Stimulated activated naive B cell treated with anti-CD40 and anti-IgM and Interleukin-4, amounts not matched to agents 10 μg/mL and 1 μg/mL and 100 μg/mL, for 72 hours (primary cell): ENCODE results near the gene HBP1.
"Not testable (repeated sequence)": the region's sequence is repeated elsewhere in the genome, so short reads cannot be mapped to it uniquely, and the experiment has no call there.

Experiments
- ATAC-seq, 2 donors: fragments of 150-1000 bp; cut with Tn5 transposase; replicated peaks; 2 replicates each; pipeline ENCODE4 v1.10.0; 2021; ENCODE audit warnings: moderate library complexity in 1 of 2
- DNase-seq: peaks from one replicate; pipeline ENCODE4 v3.0.0; 2021
- H3K27ac Mint-ChIP-seq: one replicate; pipeline ENCODE4 v1.8.0; 2022; ENCODE audit warnings: mild to moderate bottlenecking, mixed read lengths
- H3K27me3 Mint-ChIP-seq, 2 donors: one replicate each; pipeline ENCODE4 v1.8.0; 2022; ENCODE audit warnings: mixed read lengths in 2 of 2
- H3K36me3 Mint-ChIP-seq, 2 donors: one replicate each; pipeline ENCODE4 v1.8.0; 2022; ENCODE audit warnings: mixed read lengths in 2 of 2, mild to moderate bottlenecking in 1 of 2
- H3K4me1 Mint-ChIP-seq, 2 donors: one replicate each; pipeline ENCODE4 v1.8.0; 2022; ENCODE audit warnings: mixed read lengths in 2 of 2, mild to moderate bottlenecking in 1 of 2
- H3K4me3 Mint-ChIP-seq, 2 donors: one replicate each; pipeline ENCODE4 v1.8.0; 2022; ENCODE audit warnings: mild to moderate bottlenecking in 2 of 2, mixed read lengths in 2 of 2, moderate library complexity in 1 of 2
- H3K9me3 Mint-ChIP-seq, 2 donors: one replicate each; pipeline ENCODE4 v1.8.0; 2022; ENCODE audit warnings: mixed read lengths in 2 of 2, mild to moderate bottlenecking in 1 of 2

The HBP1 gene

DNA sequence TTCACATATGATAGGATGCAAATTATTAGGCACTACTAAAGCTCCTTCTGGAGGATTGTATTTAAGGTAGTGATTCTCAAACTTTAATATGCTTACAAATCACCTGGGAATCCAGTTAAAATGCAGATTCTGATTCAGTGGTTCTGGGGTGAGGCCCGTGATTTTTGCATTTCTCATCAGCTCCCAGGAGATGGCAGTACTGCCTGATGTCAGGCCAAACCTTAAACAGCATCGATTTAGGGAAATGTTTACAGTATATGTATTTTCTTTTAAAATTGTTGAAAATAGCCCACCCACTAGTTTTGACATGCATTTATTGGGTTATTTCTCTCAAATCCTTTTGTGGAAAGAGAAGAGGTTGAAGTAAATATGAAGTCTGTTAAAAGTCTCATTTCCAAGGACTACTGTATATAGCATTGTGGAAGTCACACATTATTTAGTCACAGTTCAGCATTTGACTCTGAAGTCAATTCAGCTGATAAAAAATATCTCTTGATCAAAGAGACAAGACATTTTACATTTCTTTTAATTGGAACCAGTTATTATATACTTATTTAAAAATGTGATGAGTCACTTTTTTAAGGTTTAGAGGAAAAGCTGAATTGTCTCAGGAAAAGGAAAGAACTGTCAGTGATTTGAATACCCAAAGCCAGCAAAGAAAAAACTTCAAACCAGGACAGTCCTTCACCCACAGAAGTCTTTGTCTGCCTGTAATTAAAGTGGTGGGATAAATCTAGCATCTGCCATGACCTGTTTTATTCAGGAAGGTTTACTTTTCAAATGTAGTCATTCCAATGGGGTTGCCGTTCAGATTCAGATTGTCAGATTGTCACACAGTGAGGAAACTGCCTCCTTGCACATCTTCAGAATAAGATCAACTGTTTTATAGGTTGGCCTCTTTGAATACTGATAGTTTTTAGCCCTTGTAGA, 21.1 kb upstream of the HBP1 start:
- peak; percentile 75 to 78 for ATAC-seq
- Mint-ChIP-seq H3K4me3 (no peak overlapping the region), H3K27ac (no peak overlapping the region), H3K27me3 (no peaks in the 10 kb centered on the region), H3K4me1 (no peaks in the 10 kb centered on the region), H3K9me3 (no peaks in the 10 kb centered on the region), H3K36me3 (no peaks in the 10 kb centered on the region)
- no peak for DNase-seq

DNA sequence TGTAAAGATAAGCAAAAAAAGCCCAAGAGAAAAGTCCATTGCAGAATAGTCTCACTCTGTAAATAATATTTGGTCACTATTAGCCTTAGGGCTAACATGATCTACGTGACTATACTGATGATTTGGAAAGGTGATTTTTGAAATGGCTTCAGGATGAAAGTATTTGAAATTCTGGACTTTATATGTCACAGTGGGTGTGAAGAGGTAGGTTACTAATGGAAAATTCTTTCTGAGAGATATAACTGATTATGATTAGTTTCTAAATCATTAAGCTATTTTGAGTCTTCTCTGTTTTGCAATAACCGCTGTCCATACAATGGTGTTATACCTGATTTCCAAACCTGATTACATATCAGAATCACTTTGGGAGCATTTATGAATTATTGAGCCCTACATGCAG, 20.1 kb upstream of the HBP1 start:
- no peak overlapping the region for H3K27ac Mint-ChIP-seq
- no peaks in the 10 kb centered on the region for H3K9me3 Mint-ChIP-seq
- DNase-seq (no peak), ATAC-seq (no peak)
- H3K4me3 Mint-ChIP-seq = no peak overlapping the region
- H3K4me1 Mint-ChIP-seq = no peaks in the 10 kb centered on the region
- H3K27me3 Mint-ChIP-seq = no peaks in the 10 kb centered on the region
- no peaks in the 10 kb centered on the region for H3K36me3 Mint-ChIP-seq

DNA sequence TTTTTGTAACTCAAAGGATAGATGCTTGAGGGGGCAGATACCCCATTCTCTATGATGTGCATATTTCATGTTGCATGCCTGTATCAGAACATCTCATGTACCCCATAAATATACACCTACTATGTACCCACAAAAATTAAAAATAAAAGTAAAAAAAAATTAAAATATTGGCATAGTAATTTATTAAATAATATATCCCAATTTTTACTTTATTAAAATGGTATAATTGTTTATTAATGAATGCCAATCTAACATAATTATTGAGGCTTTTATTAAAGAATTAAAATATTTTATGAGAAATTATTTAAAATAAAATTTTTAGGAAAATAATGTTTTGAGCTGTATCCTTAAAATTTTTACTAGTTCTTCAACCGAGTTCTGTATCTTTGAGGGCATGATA, 18.9 kb upstream of the HBP1 start:
- DNase-seq (no peak), ATAC-seq (no peak)
- H3K27me3 Mint-ChIP-seq = no peaks in the 10 kb centered on the region
- no peaks in the 10 kb centered on the region for H3K9me3 Mint-ChIP-seq
- H3K4me1 Mint-ChIP-seq = no peaks in the 10 kb centered on the region
- H3K4me3 Mint-ChIP-seq = no peak overlapping the region
- no peaks in the 10 kb centered on the region for H3K36me3 Mint-ChIP-seq
- H3K27ac Mint-ChIP-seq = no peak overlapping the region

DNA sequence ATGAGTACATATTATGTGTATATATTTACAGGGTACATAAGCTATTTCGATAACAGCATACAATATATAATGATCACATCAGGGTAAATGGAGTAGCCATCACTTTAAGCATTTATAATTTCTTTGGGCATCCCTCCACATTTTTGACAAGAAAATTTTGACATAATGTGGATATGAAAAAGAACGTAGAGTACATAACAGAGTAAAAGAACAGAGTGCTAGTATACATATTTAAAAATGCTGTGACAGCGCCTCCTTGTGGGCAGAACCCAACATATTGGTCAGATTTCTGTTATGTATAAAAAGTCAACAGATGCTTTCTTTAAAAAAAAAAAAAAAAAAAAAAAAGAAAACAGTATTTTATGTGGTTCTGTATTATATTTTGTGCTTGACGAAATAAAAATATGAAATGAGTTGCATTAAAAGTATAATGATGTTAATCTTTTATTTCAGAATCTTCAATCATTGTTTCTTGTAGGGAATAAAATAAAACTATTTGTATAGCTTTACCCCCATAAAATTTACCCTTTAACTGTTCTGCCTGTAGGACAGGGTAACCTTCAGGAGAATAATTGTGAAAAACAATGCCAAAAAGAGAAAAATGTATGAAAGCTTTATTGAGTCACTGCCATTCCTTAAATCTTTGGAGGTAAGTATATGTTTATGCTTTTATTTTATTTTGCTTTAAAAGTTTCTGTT, 18.3 kb upstream of the HBP1 start:
- ATAC-seq (peak; percentile 75 to 80), DNase-seq (peak; percentile 35)
- Mint-ChIP-seq H3K27ac (no peak overlapping the region), H3K36me3 (no peaks in the 10 kb centered on the region), H3K4me3 (no peak overlapping the region), H3K4me1 (no peaks in the 10 kb centered on the region), H3K9me3 (no peaks in the 10 kb centered on the region), H3K27me3 (no peaks in the 10 kb centered on the region)

DNA sequence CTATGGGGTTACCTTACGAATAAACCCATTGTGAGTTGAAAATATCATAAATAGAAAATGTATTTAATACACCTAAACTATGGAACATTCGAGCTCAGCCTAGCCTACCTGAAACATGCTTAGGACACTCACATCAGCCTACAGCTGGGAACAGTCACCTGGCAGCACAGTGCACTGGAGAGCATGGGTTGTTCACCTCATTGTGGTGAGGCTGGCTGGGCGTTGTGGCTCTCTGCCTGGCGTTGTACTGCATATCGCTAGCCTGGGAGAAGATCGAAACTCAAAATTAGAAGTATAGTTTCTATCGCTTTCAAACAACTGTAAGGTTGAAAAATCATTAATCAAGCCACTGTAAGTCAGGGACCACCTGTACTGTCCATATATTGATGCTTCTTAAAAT, 17.3 kb upstream of the HBP1 start:
- ATAC-seq (no peak), DNase-seq (no peak)
- H3K36me3 Mint-ChIP-seq = no peaks in the 10 kb centered on the region

DNA sequence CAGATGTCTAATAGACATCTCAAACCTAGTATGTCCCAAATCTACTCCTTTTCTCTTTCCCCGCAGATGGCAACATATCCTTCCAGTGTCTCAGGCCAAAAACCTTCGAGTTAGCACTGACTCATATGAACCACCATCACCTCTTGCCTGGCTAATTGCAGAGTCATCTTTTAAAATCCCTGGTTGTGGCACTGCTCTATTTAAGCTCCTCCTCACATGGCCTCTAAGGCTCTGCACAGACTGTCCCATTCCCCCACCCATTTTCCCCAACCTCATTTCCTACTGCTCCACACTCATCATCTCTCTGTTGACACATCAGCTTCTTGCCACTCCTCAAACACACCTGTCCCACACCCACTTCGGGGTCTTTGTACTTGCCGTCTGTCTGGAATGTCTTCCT, 16.8 kb upstream of the HBP1 start:
- Mint-ChIP-seq H3K27ac (no peak overlapping the region), H3K36me3 (no peaks in the 10 kb centered on the region), H3K4me3 (no peak overlapping the region), H3K9me3 (no peaks in the 10 kb centered on the region), H3K4me1 (no peaks in the 10 kb centered on the region), H3K27me3 (no peaks in the 10 kb centered on the region)
- no peak for DNase-seq
- ATAC-seq = no peak

More for the DNA sequence above, 17.3 kb upstream of the HBP1 start:
- H3K27ac Mint-ChIP-seq = no peak overlapping the region
- H3K27me3 Mint-ChIP-seq = no peaks in the 10 kb centered on the region
- no peaks in the 10 kb centered on the region for H3K9me3 Mint-ChIP-seq
- H3K4me1 Mint-ChIP-seq = no peaks in the 10 kb centered on the region
- no peak overlapping the region for H3K4me3 Mint-ChIP-seq

DNA sequence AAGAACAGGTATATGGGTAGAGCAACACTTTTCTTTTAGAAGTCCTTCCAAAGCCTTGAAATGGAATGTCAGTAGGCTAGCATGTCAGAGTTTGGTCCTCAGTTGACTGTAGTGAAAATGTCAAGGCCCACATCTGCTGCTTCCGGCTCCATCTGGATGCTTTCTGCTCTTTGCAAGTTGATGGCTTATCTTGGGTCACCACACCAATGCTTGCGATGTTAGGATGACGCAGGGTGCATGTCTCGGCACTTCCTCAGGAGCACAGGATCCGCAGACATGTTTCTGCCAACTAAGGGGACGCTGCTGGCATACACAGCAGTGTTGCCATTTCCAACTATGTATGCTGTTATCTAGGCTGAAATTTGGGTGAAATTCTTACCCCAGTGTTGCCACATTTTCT, 14.0 kb upstream of the HBP1 start:
- ATAC-seq = no peak
- Mint-ChIP-seq H3K36me3 (no peaks in the 10 kb centered on the region), H3K27ac (no peak overlapping the region), H3K4me1 (no peaks in the 10 kb centered on the region), H3K4me3 (no peak overlapping the region), H3K27me3 (no peaks in the 10 kb centered on the region), H3K9me3 (no peaks in the 10 kb centered on the region)
- no peak for DNase-seq

DNA sequence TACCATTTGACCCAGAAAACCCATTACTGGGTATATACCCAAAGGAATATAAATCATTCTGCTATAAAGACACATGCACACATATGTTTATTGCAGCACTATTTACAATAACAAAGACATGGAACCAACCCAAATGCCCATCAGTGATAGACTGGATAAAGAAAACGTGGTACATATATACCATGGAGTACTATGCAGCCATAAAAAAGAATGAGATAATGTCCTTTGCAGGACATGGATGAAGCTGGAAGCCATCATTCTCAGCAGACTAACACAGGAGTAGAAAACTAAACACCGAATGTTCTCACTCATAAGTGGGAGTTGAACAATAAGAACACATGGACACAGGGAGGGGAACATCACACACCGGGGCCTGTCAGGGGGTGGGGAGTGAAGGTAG, 13.1 kb upstream of the HBP1 start:
- H3K9me3 Mint-ChIP-seq, DNase-seq, H3K4me1 Mint-ChIP-seq, H3K4me3 Mint-ChIP-seq, H3K27ac Mint-ChIP-seq, H3K36me3 Mint-ChIP-seq, ATAC-seq, H3K27me3 Mint-ChIP-seq: not testable (repeated sequence)

DNA sequence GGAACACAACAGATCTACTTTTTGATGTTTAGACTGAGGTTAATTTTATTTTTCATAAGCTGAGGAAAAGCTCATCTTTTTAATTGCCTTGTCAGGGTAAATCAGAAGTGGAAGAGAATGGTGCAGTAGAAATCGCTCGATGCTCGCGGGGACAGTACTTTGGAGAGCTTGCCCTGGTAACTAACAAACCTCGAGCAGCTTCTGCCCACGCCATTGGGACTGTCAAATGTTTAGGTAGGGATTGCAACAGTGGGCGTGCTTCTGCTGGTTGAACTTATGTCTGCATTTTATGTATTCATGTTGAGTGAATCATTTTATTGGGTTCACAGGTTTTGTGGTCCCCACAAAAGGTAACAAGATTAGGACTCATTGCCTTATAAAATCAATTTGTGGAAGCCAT, 11.7 kb upstream of the HBP1 start:
- Mint-ChIP-seq H3K4me1 (no peaks in the 10 kb centered on the region), H3K4me3 (no peak overlapping the region), H3K36me3 (no peaks in the 10 kb centered on the region), H3K27ac (no peak overlapping the region), H3K9me3 (no peaks in the 10 kb centered on the region), H3K27me3 (no peaks in the 10 kb centered on the region)
- DNase-seq (no peak), ATAC-seq (no peak)

DNA sequence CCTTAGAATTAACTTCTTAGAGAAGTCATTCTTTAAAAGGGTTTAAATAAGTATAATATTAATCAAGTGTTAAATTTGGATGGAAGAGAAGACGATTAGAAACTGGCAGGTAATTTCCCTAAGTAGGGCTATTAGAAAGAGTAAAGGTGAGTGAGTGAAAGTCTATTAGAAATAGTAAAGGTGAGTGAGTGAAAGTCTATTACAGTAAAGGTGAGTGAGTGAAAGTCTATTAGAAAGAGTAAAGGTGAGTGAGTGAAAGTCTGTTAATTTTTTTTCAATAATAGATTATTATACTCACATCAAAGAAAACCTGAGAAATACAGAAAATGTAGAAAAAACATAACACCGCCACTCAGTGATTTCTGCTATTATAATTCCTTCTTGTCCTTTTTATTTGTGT, 10.8 kb upstream of the HBP1 start:
- Mint-ChIP-seq H3K27me3 (no peaks in the 10 kb centered on the region), H3K9me3 (no peaks in the 10 kb centered on the region), H3K27ac (no peak overlapping the region), H3K36me3 (no peaks in the 10 kb centered on the region), H3K4me3 (no peak overlapping the region), H3K4me1 (no peaks in the 10 kb centered on the region)
- ATAC-seq (no peak), DNase-seq (no peak)

DNA sequence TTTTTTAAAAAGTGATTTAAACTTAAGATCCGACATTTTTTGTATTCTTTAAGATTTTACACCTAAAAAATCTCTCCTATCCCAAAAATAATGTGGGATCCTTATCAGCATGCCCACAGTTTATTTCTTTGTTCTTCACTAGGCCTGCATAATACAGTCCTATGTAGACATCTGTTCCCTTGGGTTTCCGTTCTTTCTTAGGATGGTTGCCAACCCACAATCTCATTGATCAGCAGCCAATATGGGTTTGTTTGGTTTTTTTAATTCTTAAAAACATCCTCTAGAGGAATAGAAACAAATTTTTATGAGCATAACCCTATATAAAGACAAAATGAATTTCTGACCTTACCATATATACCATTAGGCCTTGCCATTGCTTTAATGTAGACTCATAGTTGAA, 8.4 kb upstream of the HBP1 start:
- no peak for DNase-seq
- Mint-ChIP-seq H3K4me1 (no peaks in the 10 kb centered on the region), H3K9me3 (no peaks in the 10 kb centered on the region), H3K4me3 (no peak overlapping the region), H3K27ac (no peak overlapping the region), H3K36me3 (no peaks in the 10 kb centered on the region), H3K27me3 (peaks cover 0 to 4% of the 10 kb centered on the region in 2 donors)
- ATAC-seq = no peak

DNA sequence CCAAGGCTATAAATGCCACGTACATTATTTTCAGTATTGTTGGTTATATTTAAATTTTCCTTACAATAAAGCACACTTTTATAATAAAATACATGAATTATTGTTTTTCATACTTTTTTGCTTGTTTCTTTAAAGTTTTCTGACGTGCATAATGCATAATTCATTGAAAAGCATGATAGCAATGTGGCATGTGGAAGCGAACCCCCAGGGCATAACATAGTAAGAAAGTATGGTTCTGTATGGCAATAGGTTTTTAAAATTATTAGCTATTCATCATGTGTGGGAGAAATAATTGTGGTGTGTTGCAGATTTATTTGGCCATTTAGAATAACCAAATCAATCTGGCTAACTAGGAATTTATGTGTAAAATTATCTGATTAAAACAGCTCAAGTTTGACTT, 7.4 kb upstream of the HBP1 start:
- H3K9me3 Mint-ChIP-seq = no peaks in the 10 kb centered on the region
- H3K36me3 Mint-ChIP-seq = no peaks in the 10 kb centered on the region
- no peak for ATAC-seq
- no peaks in the 10 kb centered on the region for H3K4me1 Mint-ChIP-seq
- peaks cover 0 to 5% of the 10 kb centered on the region in 2 donors for H3K27me3 Mint-ChIP-seq
- H3K27ac Mint-ChIP-seq = no peak overlapping the region
- DNase-seq = no peak
- no peak overlapping the region for H3K4me3 Mint-ChIP-seq

DNA sequence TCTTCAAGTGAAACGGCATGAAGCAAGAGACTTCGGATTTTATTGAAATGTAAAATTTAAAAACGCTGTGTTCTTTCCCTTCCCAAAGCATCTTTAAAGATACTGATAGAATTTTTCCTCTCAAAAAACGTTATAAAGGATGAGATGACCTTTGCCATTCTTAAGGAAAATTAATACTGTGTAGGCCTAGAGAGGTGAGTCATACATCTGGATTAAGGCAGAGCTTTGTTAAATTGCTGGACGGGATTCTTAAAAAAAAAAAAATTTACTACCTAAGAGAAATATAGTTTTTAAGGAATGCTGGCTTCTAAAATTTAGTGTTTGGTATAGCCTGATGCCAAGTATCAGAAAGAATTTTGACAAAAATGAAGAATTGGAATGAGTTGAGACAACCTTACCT, 6.3 kb upstream of the HBP1 start:
- Mint-ChIP-seq H3K36me3 (no peaks in the 10 kb centered on the region), H3K4me3 (no peak overlapping the region), H3K27me3 (peaks cover 0 to 5% of the 10 kb centered on the region in 2 donors), H3K4me1 (no peaks in the 10 kb centered on the region), H3K9me3 (no peaks in the 10 kb centered on the region), H3K27ac (no peak overlapping the region)
- DNase-seq (no peak), ATAC-seq (no peak)

DNA sequence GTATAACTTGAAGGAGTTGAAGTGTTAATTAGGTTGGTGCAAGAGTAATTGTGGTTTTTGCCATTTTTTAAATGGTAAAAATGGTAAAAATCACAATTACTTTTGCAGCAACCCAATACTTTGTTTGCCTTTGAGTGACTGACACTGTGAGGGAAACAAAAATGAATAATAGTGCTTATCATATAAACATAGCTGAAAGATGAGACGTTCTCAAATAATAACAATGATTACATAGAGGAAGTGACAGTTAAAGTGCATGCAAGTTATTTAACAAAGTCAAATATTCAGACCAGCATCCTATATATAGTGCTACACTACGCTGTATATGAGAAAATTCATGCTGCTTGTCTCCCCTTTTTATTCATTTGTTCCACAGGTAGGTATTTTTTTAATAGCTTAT, 4.7 kb upstream of the HBP1 start:
- peaks cover 0 to 5% of the 10 kb centered on the region in 2 donors for H3K27me3 Mint-ChIP-seq
- no peak for ATAC-seq
- H3K36me3 Mint-ChIP-seq = peaks cover 0 to 4% of the 10 kb centered on the region in 2 donors
- H3K4me3 Mint-ChIP-seq = no peak overlapping the region
- H3K4me1 Mint-ChIP-seq = no peaks in the 10 kb centered on the region
- no peak for DNase-seq
- H3K9me3 Mint-ChIP-seq = no peaks in the 10 kb centered on the region
- no peak overlapping the region for H3K27ac Mint-ChIP-seq

DNA sequence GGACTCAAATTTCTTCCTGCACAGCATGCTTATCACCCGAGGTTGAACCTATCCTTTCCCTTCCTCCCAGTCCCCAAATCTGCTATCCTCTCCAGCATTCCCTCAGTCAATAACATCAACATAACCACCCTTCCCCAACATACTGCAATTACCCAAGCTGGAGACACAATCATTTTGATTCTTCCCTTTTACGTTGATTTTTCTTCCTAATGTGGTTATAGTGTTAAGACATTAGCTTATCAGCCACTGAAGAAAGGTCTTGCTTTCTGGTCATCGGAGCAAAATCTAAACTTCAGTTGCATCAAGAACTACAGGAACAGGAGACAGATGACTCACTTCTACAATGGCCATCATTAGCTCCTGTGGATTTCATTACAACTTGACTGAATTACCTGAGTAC, 3.5 kb upstream of the HBP1 start:
- Mint-ChIP-seq H3K27me3 (peaks cover 0 to 5% of the 10 kb centered on the region in 2 donors), H3K4me1 (peaks cover 0 to 7% of the 10 kb centered on the region in 2 donors), H3K36me3 (peaks cover 0 to 7% of the 10 kb centered on the region in 2 donors), H3K27ac (no peak overlapping the region), H3K4me3 (no peak overlapping the region), H3K9me3 (no peaks in the 10 kb centered on the region)
- DNase-seq = no peak
- no peak for ATAC-seq
